K562 (cell line): ENCODE results near the gene PSMC3IP. TPM values are rescaled to one million over a fixed set of nuclear protein-coding genes. Genes with fewer than 3 reads are reported as not detected.

Source experiments
- DIDO1 ChIP-seq: fragments of 450-650 bp; IDR thresholded peaks from 2 replicates; pipeline ENCODE4 v1.6.1; 2016; ENCODE audit warnings: low read depth, missing biosample characterization, missing genetic modification characterization
- ETV6 ChIP-seq, 3 experiments: fragments of 150-350 bp in 1 of 3; sonication (generic) in 1 of 3; formaldehyde crosslinking in 1 of 3; IDR thresholded peaks; 2 replicates each; pipeline versions ENCODE4 v1.6.1 to v1.8.0; 2014 to 2022; ENCODE audit warnings: borderline replicate concordance in 2 of 3, low read depth in 2 of 3, antibody characterized with exemption in 1 of 3, low read length in 1 of 3, mild to moderate bottlenecking in 1 of 3, missing genetic modification reagents in 1 of 3
- FOSL1 ChIP-seq: fragments of 200-800 bp; sonication (Bioruptor generic); conservative IDR thresholded peaks from 2 replicates; pipeline ENCODE4 v1.6.1; 2016; ENCODE audit warnings: missing genetic modification characterization, missing compliant biosample characterization
- NCOA4 ChIP-seq: fragments of 450-650 bp; IDR thresholded peaks from 2 replicates; pipeline ENCODE4 v1.6.1; 2018; ENCODE audit warnings: mild to moderate bottlenecking; ENCODE audit not compliant: partially characterized antibody
- NR4A1 ChIP-seq, 2 experiments: fragments of 250-450 bp in 1 of 2; fragments of 450-650 bp in 1 of 2; sonication (Bioruptor Pico) in 1 of 2; IDR thresholded peaks; 2 replicates each; pipeline versions ENCODE4 v1.4.0 to v1.6.1; 2016 to 2020; ENCODE audit warnings: mild to moderate bottlenecking in 2 of 2, missing compliant biosample characterization in 1 of 2, missing genetic modification characterization in 1 of 2, moderate library complexity in 1 of 2
- PML ChIP-seq: IDR thresholded peaks from 2 replicates; pipeline ENCODE4 v1.6.1; 2012; ENCODE audit warnings: low read length, inconsistent platforms
- REST ChIP-seq, 2 experiments: fragments of 450-650 bp; formaldehyde crosslinking in 1 of 2; IDR thresholded peaks; 2 replicates each; pipeline versions ENCODE4 v1.4.0 to v1.6.1; 2014 to 2020; ENCODE audit warnings: mild to moderate bottlenecking in 2 of 2, borderline replicate concordance in 1 of 2, low read depth in 1 of 2
- SMARCC2 ChIP-seq: fragments of 450-650 bp; IDR thresholded peaks from 2 replicates; pipeline ENCODE4 v1.6.1; 2017; ENCODE audit warnings: antibody characterized with exemption, moderate library complexity, mild to moderate bottlenecking, low read depth
- ZNF23 ChIP-seq: fragments of 250-450 bp; sonication (Bioruptor Pico); IDR thresholded peaks from 2 replicates; pipeline ENCODE4 v1.4.0; 2020; ENCODE audit warnings: mild to moderate bottlenecking
- ZNF384 ChIP-seq: IDR thresholded peaks from 2 replicates; pipeline ENCODE4 v1.6.1; 2012; ENCODE audit warnings: low read depth, low read length, improper control_type of control experiment
- ZNF511 ChIP-seq: sonication (generic); formaldehyde crosslinking; IDR thresholded peaks from 2 replicates; pipeline ENCODE4 v1.8.0; 2022; ENCODE audit warnings: mild to moderate bottlenecking, missing genetic modification reagents
- ZNF512 ChIP-seq: IDR thresholded peaks from 2 replicates; pipeline ENCODE4 v1.6.1; 2016; ENCODE audit warnings: missing genetic modification characterization, missing compliant biosample characterization
- ZNF644 ChIP-seq: fragments of 200-800 bp; sonication (Bioruptor generic); IDR thresholded peaks from 2 replicates; pipeline ENCODE4 v1.6.1; 2016; ENCODE audit warnings: low read depth, missing genetic modification characterization, missing compliant biosample characterization
- polyA plus RNA-seq, 8 experiments: library from polyadenylated mRNA; depleted of rRNA in 4 of 8; stranded (reverse) in 5 of 8; unstranded in 3 of 8; fragments of >200 nt; fragmentation: Nextera tagmentation in 2 of 8; fragmentation: Illumina TruSeq in 1 of 8; extraction: Ambion mirVana in 2 of 8; extraction: Trizol in 1 of 8; gene quantifications; 2 replicates each; pipeline versions ENCODE4 v1.2.1 to v1.2.3, GENCODE V29; 2011 to 2014; ENCODE audit warnings: inconsistent platforms in 1 of 8, missing spikeins in 1 of 8
- total RNA-seq, 7 experiments: library from RNA; depleted of rRNA in 6 of 7; stranded (reverse); fragments of >200 nt in 6 of 7; fragmentation: Illumina TruSeq in 2 of 7; extraction: Trizol in 2 of 7; gene quantifications; 2 replicates each; pipeline versions ENCODE4 v1.2.1 to v1.2.3, GENCODE V29; 2011 to 2021; ENCODE audit warnings: low replicate concordance in 1 of 7
- TF ChIP-seq, protein P1 (sequence below): sonication (generic); IDR thresholded peaks from 2 replicates; pipeline ENCODE4 v1.6.1; 2016

The PSMC3IP gene
- total and polyA plus RNA-seq, 9 of the 15 experiments (the other 6 are each of a cell fraction or from before 2014, with no cell fraction given), result 13.8 to 65.6 (median 32.8) TPM

DNA sequence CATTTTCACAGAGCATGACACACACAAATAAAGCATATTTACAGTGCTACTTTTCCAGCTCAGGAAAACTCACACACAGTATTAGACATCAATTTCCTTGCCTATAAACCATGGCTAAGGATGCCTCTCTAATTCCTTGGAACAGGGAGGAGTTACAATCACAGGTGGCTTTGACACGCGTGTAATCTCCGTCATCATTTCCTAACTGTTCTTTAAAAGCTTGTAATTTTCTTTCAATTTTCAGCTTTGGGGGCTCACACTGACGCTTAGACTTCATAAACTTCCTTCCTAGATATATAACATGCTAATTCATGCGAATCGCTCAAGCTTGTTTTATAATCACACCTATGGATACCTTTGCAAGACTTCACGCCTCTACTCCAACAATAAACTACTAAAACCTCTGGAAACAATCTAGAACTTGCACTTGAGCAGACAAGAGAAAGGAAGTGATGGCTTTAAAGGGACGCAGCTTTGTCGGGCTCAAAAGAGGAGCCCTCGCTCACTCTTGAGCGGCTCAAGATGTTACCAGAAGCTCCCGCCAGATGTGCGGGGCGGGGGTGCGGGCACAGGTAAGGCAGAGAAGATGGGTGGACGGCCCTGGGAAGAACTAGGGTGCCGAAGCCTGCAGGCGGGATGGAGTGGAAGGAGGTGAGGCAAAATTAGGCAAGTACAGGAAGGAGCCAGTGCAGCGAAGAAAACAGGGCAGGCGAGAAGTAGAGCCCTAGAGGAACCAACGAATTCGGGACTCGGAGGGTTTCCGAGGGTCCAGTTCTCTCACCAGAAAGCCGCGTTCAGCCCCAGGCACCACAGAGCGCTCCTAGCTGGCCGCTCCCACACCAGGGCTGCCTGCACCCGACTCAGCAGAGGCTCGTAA lies 31.0 kb upstream of the PSMC3IP start (continued):
- no peak for TF ChIP-seq ZNF512 (tag)
- TF ChIP-seq ZNF23 (CRISPR knock-in tag), result no peak
- 0 out of 2 replicates have a peak, but pooled peaks have one; percentile 17 for TF ChIP-seq NR4A1 (CRISPR knock-in tag; IDR thresholded peaks at IDR 0.05)
- TF ChIP-seq NR4A1 (tag; IDR thresholded peaks at IDR 0.05), result no peak
- TF ChIP-seq REST (IDR thresholded peaks at IDR 0.05; ENCODE audit: borderline replicate concordance), result no peak
- TF ChIP-seq REST (CRISPR knock-in tag; IDR thresholded peaks at IDR 0.05; ENCODE audit: low read depth), result no peak
- TF ChIP-seq DIDO1, result no peak
- TF ChIP-seq FOSL1 (tag), result peak; percentile 33; the same call in 1 of the 2 replicates
- no peak for TF ChIP-seq ZNF511 (CRISPR knock-in tag)
- TF ChIP-seq ETV6 (IDR thresholded peaks at IDR 0.05; ENCODE audit: borderline replicate concordance in 1 of 2, low read depth in 2 of 2, low read length in 1 of 2), result no peak
- TF ChIP-seq ETV6 (CRISPR knock-in tag; IDR thresholded peaks at IDR 0.05; ENCODE audit: borderline replicate concordance), result no peak
- TF ChIP-seq SMARCC2, result no peak
- no peak for TF ChIP-seq NCOA4
- TF ChIP-seq ZNF384, result no peak
- no peak for TF ChIP-seq ZNF644
- TF ChIP-seq PML, result no peak
- TF ChIP-seq, protein P1, sequence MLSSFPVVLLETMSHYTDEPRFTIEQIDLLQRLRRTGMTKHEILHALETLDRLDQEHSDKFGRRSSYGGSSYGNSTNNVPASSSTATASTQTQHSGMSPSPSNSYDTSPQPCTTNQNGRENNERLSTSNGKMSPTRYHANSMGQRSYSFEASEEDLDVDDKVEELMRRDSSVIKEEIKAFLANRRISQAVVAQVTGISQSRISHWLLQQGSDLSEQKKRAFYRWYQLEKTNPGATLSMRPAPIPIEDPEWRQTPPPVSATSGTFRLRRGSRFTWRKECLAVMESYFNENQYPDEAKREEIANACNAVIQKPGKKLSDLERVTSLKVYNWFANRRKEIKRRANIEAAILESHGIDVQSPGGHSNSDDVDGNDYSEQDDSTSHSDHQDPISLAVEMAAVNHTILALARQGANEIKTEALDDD, result no peak
